ENCODE results near the gene CELF2. TPM values are rescaled to one million over a fixed set of nuclear protein-coding genes. Genes with fewer than 3 reads are reported as not detected.

Gene CELF2
- total and polyA plus RNA-seq, 9 of the 15 experiments (the other 6 are each of a cell fraction or from before 2014, with no cell fraction given): 4.0 to 20.3 (median 11.1) TPM

DNA sequence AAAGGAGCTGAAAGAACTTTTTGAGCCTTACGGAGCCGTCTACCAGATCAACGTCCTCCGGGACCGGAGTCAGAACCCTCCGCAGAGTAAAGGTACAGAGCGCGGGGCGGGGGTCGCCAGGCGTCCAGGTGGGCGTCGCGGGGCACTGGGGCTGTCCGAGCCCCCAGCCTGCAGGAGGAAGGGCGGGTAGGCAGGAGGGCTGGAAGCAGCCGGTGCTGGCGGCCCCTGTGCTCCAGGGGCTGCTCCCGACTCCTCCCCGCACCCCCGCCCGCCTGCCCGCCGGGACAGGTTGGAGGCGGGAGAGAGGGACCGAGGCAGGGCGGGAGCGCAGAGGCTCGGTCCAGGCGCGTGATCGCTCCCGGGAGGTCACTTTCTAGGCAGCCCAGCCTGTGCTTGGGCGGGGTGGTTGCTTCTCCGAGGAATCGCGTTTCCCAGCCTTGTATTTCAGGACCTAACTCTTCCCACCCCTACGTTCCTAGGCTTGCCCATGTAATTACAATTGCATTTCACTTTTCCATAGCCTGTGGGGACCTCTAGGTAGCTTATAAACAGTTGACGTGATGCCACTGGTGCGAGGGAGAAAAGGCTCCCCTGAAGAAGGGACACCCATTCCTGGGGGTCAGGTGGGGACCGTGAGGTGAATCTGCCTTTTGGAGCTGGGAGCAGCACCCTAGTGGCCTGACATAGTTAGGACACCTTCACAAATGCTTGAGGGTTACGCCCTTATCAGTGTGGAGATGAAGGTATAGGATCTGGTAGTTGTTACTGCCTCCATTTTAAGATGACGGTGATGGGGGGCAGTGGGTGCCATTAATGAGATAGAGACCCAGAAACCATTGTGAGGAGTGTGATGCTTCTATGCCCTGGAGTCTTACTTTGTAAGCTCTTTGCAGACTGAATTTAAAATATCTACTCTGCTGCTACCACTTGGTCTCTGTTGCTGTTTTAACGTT lies 148.2 kb downstream of the CELF2 start (continued):
- TF ChIP-seq, protein P1, sequence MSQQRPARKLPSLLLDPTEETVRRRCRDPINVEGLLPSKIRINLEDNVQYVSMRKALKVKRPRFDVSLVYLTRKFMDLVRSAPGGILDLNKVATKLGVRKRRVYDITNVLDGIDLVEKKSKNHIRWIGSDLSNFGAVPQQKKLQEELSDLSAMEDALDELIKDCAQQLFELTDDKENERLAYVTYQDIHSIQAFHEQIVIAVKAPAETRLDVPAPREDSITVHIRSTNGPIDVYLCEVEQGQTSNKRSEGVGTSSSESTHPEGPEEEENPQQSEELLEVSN (IDR thresholded peaks at IDR 0.05; ENCODE audit: borderline replicate concordance in 1 of 2, extremely low read depth in 1 of 2, insufficient read depth in 1 of 2, insufficient read length in 1 of 2, low read depth in 1 of 2, low read length in 1 of 2, poor library complexity in 1 of 2, severe bottlenecking in 1 of 2): peak; percentile 67 to 92
- TF ChIP-seq RNF2 (IDR thresholded peaks at IDR 0.05) (no peak), TGIF2 (CRISPR knock-in tag; IDR thresholded peaks at IDR 0.05) (0 out of 2 replicates have a peak, but pooled peaks have one; percentile 53), CCNT2 (IDR thresholded peaks at IDR 0.05; ENCODE audit: borderline replicate concordance, extremely low read depth, insufficient read length, low read depth, low read length) (peak; percentile 32), TAF7 (tag; IDR thresholded peaks at IDR 0.05) (0 out of 2 replicates have a peak, but pooled peaks have one; percentile 1), LCOR (CRISPR knock-in tag; IDR thresholded peaks at IDR 0.05) (peak; percentile 82; the same call in 1 of the 2 replicates), RHOXF2B (CRISPR knock-in tag; conservative IDR thresholded peaks at IDR 0.05) (no peak), STAT5B (CRISPR knock-in tag; IDR thresholded peaks at IDR 0.05) (no peak), SETDB1 (IDR thresholded peaks at IDR 0.05; ENCODE audit: low read length) (no peak), MEIS2 (IDR thresholded peaks at IDR 0.05; ENCODE audit: partially characterized antibody) (no peak), JUN (IDR thresholded peaks at IDR 0.05; ENCODE audit: borderline replicate concordance, low read depth, low read length) (no peak), JUN (CRISPR knock-in tag; IDR thresholded peaks at IDR 0.05; ENCODE audit: borderline replicate concordance) (no peak)
- TF ChIP-seq, protein P2, sequence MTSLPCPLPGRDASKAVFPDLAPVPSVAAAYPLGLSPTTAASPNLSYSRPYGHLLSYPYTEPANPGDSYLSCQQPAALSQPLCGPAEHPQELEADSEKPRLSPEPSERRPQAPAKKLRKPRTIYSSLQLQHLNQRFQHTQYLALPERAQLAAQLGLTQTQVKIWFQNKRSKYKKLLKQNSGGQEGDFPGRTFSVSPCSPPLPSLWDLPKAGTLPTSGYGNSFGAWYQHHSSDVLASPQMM (CRISPR knock-in tag; IDR thresholded peaks at IDR 0.05): no peak
- TF ChIP-seq, protein P3, sequence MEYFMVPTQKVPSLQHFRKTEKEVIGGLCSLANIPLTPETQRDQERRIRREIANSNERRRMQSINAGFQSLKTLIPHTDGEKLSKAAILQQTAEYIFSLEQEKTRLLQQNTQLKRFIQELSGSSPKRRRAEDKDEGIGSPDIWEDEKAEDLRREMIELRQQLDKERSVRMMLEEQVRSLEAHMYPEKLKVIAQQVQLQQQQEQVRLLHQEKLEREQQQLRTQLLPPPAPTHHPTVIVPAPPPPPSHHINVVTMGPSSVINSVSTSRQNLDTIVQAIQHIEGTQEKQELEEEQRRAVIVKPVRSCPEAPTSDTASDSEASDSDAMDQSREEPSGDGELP (CRISPR knock-in tag; IDR thresholded peaks at IDR 0.05; ENCODE audit: borderline replicate concordance): peak; percentile 73
- TF ChIP-seq, protein P4, sequence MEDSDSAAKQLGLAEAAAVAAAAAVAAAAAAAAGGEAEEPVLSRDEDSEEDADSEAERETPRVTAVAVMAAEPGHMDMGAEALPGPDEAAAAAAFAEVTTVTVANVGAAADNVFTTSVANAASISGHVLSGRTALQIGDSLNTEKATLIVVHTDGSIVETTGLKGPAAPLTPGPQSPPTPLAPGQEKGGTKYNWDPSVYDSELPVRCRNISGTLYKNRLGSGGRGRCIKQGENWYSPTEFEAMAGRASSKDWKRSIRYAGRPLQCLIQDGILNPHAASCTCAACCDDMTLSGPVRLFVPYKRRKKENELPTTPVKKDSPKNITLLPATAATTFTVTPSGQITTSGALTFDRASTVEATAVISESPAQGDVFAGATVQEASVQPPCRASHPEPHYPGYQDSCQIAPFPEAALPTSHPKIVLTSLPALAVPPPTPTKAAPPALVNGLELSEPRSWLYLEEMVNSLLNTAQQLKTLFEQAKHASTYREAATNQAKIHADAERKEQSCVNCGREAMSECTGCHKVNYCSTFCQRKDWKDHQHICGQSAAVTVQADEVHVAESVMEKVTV (CRISPR knock-in tag; IDR thresholded peaks at IDR 0.05): 0 out of 2 replicates have a peak, but pooled peaks have one; percentile 6
- TF ChIP-seq, protein P5, sequence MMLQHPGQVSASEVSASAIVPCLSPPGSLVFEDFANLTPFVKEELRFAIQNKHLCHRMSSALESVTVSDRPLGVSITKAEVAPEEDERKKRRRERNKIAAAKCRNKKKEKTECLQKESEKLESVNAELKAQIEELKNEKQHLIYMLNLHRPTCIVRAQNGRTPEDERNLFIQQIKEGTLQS (IDR thresholded peaks at IDR 0.05): no peak
- TF ChIP-seq, protein P5 (CRISPR knock-in tag; conservative IDR thresholded peaks at IDR 0.05): 0 out of 2 replicates have a peak, but pooled peaks have one; percentile 56
- TF ChIP-seq, protein P6, sequence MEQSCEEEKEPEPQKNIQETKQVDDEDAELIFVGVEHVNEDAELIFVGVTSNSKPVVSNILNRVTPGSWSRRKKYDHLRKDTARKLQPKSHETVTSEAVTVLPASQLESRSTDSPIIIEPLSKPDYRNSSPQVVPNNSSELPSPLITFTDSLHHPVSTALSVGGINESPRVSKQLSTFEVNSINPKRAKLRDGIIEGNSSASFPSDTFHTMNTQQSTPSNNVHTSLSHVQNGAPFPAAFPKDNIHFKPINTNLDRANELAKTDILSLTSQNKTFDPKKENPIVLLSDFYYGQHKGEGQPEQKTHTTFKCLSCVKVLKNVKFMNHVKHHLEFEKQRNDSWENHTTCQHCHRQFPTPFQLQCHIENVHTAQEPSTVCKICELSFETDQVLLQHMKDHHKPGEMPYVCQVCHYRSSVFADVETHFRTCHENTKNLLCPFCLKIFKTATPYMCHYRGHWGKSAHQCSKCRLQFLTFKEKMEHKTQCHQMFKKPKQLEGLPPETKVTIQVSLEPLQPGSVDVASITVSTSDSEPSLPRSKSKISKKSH (CRISPR knock-in tag; IDR thresholded peaks at IDR 0.05): no peak

Data from K562 (cell line).